ENCODE measurements around the gene MMAB. TPM values are rescaled to one million over a fixed set of nuclear protein-coding genes. Genes with fewer than 3 reads are reported as not detected.

MMAB gene
- total RNA-seq, 4 donors from 2014 or later = 20.0 to 25.3 (median 21.0) TPM

DNA sequence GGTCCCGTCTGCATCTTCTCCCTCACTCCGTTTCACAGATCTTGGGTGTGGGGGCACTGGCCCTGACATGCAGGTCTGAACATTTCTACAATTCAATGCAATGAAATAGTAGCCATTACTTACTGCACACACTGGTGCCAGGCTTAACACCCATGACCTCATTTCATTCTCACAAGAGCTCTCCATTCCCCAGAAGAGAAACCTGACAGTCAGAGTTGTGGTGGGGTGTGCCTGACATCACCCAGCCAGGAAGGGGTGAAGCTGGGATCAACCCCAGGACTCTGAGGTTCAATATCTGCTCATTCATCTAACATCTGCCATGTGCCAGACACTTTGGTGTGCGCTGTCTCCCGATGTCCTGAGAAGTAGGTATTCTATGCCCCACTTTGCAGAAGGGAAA lies 35.0 kb upstream of the MMAB start:
- TF ChIP-seq, protein P1, sequence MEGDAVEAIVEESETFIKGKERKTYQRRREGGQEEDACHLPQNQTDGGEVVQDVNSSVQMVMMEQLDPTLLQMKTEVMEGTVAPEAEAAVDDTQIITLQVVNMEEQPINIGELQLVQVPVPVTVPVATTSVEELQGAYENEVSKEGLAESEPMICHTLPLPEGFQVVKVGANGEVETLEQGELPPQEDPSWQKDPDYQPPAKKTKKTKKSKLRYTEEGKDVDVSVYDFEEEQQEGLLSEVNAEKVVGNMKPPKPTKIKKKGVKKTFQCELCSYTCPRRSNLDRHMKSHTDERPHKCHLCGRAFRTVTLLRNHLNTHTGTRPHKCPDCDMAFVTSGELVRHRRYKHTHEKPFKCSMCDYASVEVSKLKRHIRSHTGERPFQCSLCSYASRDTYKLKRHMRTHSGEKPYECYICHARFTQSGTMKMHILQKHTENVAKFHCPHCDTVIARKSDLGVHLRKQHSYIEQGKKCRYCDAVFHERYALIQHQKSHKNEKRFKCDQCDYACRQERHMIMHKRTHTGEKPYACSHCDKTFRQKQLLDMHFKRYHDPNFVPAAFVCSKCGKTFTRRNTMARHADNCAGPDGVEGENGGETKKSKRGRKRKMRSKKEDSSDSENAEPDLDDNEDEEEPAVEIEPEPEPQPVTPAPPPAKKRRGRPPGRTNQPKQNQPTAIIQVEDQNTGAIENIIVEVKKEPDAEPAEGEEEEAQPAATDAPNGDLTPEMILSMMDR (IDR thresholded peaks at IDR 0.05) = no peak
- no peak for TF ChIP-seq EP300 (IDR thresholded peaks at IDR 0.05)
- no peak for TF ChIP-seq POLR2A (IDR thresholded peaks at IDR 0.05; ENCODE audit: low read depth)
- TF ChIP-seq POLR2AphosphoS5 (IDR thresholded peaks at IDR 0.05) = no peak
- 81% methylated on average over 4 of the region's 4 CpGs for WGBS

DNA sequence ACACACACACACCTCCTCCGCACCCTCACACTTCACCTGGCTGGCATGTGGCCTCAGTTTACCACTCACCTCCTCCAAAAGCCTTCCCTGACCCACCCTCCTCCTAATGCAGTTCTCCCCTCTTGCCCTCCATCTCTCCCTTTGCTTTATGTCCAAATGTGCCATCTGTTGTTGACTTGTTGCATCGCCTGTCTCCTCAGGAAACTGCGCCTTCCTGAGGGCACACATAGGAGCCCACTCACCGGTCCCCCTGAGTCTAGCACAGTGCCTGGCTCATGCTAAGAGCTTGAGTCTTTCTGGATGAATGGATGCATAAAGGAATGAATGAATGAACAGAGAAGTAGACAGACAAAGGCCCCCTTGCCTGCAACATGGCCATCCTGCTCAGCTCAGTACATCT lies 34.3 kb upstream of the MMAB start:
- TF ChIP-seq POLR2A (IDR thresholded peaks at IDR 0.05; ENCODE audit: low read depth) (no peak), EP300 (IDR thresholded peaks at IDR 0.05) (no peak), POLR2AphosphoS5 (IDR thresholded peaks at IDR 0.05) (no peak)
- TF ChIP-seq, protein P1 (IDR thresholded peaks at IDR 0.05) = no peak
- H3K27me3 ChIP-seq = peaks cover 0 to 77% (median 8%) of the 10 kb centered on the region in 4 donors
- 96% methylated on average over 4 of the region's 4 CpGs for WGBS

More for the DNA sequence above, 35.0 kb upstream of the MMAB start:
- Histone ChIP-seq H3K36me3 (no peaks in the 10 kb centered on the region), H3K27me3 (peaks cover 0 to 78% (median 10%) of the 10 kb centered on the region in 4 donors), H3K9me3 (no peaks in the 10 kb centered on the region), H3K4me3 (no peak overlapping the region), H3K27ac (replicated peaks in 1 of 4) (no peak overlapping the region), H3K4me1 (peaks cover 6 to 13% (median 11%) of the 10 kb centered on the region in 4 donors)
- intact Hi-C loops (cut with DNase I) = no loop called here
- no peak for DNase-seq (ENCODE audit: extremely low spot score)

DNA sequence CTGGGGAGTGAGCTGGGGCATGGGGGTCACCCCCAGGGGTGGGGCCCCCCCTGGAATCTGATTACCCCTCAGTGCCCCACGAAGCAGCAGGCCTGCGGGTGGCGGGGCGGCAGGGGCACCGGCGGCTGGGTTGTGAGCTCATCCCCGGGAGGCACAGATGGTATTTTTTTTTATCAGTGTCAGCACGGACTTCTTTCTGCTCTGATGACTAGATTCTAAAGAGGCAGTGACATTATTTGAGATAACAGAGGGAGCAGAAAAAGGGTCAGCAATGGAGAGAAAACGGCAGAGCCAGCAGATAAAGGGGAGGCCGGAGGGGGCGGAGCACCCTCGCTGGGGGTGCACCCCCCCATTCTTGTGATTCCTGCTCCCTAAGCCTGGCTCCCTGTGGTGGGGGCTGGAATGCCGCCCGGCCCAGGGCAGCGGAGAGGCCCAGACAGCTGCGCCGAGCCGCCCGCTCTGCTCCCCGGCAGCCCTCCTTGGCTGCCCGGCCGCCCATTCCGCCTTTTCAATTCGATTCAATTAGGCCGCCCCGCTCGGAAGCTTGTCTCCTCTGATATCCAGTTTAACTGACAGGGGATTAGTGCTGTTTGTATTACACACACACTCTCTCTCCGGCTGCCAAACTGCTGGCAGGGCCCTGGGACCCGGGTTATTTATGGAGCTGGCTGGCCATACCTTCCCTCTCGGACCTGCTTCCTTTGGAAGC lies 33.2 kb upstream of the MMAB start:
- Histone ChIP-seq H3K4me1 (peaks cover 6 to 13% (median 11%) of the 10 kb centered on the region in 4 donors), H3K9me3 (no peaks in the 10 kb centered on the region), H3K4me3 (peak overlapping the region; percentile 3 to 23 (median 20)), H3K36me3 (no peaks in the 10 kb centered on the region), H3K27ac (replicated peaks in 1 of 4) (no peak overlapping the region), H3K27me3 (peaks cover 0 to 66% (median 3%) of the 10 kb centered on the region in 4 donors)
- TF ChIP-seq, protein P1 (IDR thresholded peaks at IDR 0.05) = no peak
- TF ChIP-seq POLR2A (IDR thresholded peaks at IDR 0.05; ENCODE audit: low read depth) = no peak
- no peak for TF ChIP-seq POLR2AphosphoS5 (IDR thresholded peaks at IDR 0.05)
- TF ChIP-seq EP300 (IDR thresholded peaks at IDR 0.05) = no peak
- WGBS = 25% methylated on average over 27 of the region's 30 CpGs
- intact Hi-C loops (cut with DNase I) = no loop called here
- no peak for DNase-seq (ENCODE audit: extremely low spot score)

More for the DNA sequence above, 34.3 kb upstream of the MMAB start:
- Histone ChIP-seq H3K4me1 (peaks cover 6 to 13% (median 11%) of the 10 kb centered on the region in 4 donors), H3K36me3 (no peaks in the 10 kb centered on the region), H3K4me3 (no peak overlapping the region), H3K9me3 (no peaks in the 10 kb centered on the region), H3K27ac (replicated peaks in 1 of 4) (no peak overlapping the region)
- intact Hi-C loops (cut with DNase I) = no loop called here
- DNase-seq (ENCODE audit: extremely low spot score) = no peak

DNA sequence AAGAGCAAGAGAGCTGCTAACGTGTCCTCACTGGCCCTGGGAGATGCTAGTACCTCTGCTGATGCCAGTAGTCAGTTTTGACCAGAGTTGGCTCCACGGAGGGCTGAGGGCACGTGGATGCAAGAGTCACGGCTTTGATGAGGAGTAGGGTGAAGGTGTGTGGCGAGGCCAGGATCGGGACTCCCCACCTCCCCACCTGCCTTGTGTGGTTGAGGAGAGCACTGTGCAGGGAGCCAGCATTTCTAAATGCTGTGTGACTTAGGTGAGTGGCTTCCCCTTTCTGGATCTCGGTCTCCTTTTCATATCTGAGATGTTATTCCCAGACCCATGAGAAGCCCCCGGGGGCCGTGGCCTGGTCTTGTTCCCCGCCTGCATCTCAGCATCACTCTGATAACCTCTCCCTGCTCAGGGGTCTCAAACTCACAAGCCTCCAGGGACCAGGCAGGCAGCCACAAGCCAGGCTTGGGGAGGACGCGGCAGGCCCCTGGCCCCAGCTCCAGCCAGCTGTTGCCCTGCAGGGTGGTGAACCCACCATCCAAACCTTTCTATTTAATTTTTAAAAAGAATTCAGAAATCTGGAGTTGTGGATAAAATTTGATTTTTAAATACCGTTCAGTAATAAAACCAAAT lies 32.4 kb upstream of the MMAB start:
- H3K4me3 ChIP-seq = no peak overlapping the region
- TF ChIP-seq, protein P1 (IDR thresholded peaks at IDR 0.05) = no peak
- TF ChIP-seq POLR2A (IDR thresholded peaks at IDR 0.05; ENCODE audit: low read depth) (no peak), POLR2AphosphoS5 (IDR thresholded peaks at IDR 0.05) (no peak), EP300 (IDR thresholded peaks at IDR 0.05) (no peak)
- H3K9me3 ChIP-seq = no peaks in the 10 kb centered on the region
- no peak for DNase-seq (ENCODE audit: extremely low spot score)
- peaks cover 0 to 59% (median 3%) of the 10 kb centered on the region in 4 donors for H3K27me3 ChIP-seq
- H3K27ac ChIP-seq (replicated peaks in 1 of 4) = no peak overlapping the region
- intact Hi-C loops (cut with DNase I) = no loop called here
- WGBS = 88% methylated on average over 13 of the region's 13 CpGs
- H3K4me1 ChIP-seq = peaks cover 6 to 13% (median 11%) of the 10 kb centered on the region in 4 donors
- no peaks in the 10 kb centered on the region for H3K36me3 ChIP-seq

Measured in esophagus muscularis mucosa (tissue), 4 donors.